ENCODE results near the gene RNASE1.

- no peak for TF ChIP-seq CREB1 (CRISPR knock-in tag; IDR thresholded peaks at IDR 0.05)
- TF ChIP-seq CTCF (IDR thresholded peaks at IDR 0.05): no peak
- no peak for TF ChIP-seq ATF2 (CRISPR knock-in tag; IDR thresholded peaks at IDR 0.05; ENCODE audit: borderline replicate concordance, low read depth)
- TF ChIP-seq E2F1 (CRISPR knock-in tag; IDR thresholded peaks at IDR 0.05): no peak
- TF ChIP-seq, protein P1, sequence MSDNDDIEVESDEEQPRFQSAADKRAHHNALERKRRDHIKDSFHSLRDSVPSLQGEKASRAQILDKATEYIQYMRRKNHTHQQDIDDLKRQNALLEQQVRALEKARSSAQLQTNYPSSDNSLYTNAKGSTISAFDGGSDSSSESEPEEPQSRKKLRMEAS (CRISPR knock-in tag; IDR thresholded peaks at IDR 0.05): no peak
- TF ChIP-seq ZNF416 (CRISPR knock-in tag; IDR thresholded peaks at IDR 0.05): no peak
- TF ChIP-seq, protein P2, sequence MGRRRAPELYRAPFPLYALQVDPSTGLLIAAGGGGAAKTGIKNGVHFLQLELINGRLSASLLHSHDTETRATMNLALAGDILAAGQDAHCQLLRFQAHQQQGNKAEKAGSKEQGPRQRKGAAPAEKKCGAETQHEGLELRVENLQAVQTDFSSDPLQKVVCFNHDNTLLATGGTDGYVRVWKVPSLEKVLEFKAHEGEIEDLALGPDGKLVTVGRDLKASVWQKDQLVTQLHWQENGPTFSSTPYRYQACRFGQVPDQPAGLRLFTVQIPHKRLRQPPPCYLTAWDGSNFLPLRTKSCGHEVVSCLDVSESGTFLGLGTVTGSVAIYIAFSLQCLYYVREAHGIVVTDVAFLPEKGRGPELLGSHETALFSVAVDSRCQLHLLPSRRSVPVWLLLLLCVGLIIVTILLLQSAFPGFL (CRISPR knock-in tag; IDR thresholded peaks at IDR 0.05; ENCODE audit: borderline replicate concordance): no peak
- TF ChIP-seq SOX15 (CRISPR knock-in tag; IDR thresholded peaks at IDR 0.05): no peak
- TF ChIP-seq, protein P3, sequence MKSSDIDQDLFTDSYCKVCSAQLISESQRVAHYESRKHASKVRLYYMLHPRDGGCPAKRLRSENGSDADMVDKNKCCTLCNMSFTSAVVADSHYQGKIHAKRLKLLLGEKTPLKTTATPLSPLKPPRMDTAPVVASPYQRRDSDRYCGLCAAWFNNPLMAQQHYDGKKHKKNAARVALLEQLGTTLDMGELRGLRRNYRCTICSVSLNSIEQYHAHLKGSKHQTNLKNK (CRISPR knock-in tag; IDR thresholded peaks at IDR 0.05): no peak
- no peak for TF ChIP-seq GABPB1 (CRISPR knock-in tag; IDR thresholded peaks at IDR 0.05)
Observed at GRCh38 chr14:20774258-20774824, 28.3 kb downstream of the RNASE1 start.

Data from WTC11 (cell line).